Measurements from ENCODE around the gene RPS25.

The RPS25 gene

DNA sequence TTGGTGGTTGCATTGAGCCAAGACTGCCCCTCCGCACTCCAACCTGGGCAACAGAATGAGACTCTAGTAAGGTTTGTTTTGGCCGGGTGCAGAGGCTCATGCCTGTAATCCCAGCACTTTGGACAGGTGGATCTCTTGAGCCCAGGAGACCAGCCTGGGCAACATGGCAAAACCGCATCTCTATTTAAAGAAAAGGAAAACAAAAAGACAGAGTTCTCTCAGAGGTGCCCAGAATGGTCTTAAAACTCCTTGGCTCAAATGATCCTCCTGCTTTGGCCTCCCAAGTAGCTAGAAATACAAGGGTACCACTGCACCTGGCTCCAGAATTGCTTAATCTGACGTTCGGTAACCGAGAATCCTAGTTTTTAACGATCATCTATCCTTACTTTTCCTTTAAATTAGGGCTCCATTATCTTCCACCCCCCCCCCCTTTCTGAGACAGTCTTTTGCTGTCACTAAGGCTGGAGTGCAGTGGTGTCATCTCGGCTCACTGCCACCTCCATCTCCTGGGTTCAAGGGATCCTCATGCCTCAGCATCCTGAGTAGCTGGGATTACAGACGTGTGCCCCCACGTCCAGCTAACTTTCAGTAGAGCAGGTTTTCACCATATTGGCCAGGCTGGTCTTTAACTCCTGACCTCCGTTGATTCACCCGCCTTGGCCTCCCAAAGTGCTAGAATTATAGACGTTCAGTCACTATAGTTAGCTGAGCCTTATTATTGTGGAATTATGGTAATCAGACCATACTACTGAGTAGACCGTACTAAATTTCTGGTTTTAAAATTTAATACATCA lies 1.7 kb downstream of the RPS25 start:
- H3K4me3 ChIP-seq (ENCODE audit: extremely low read depth, insufficient read depth, low read length, poor library complexity, severe bottlenecking) = peak overlapping the region; percentile 95
- H3K27ac ChIP-seq (ENCODE audit: low read depth, low read length, severe bottlenecking) = no peak overlapping the region
- H3K9me3 ChIP-seq (ENCODE audit: control insufficient read depth, low read length) = no peaks in the 10 kb centered on the region
- H3K36me3 ChIP-seq (ENCODE audit: control insufficient read depth, insufficient read depth, low read length) = peaks cover 78% of the 10 kb centered on the region
- H3K4me1 ChIP-seq (ENCODE audit: control insufficient read depth, insufficient read depth, low read length, poor library complexity, severe bottlenecking) = peaks cover 9% of the 10 kb centered on the region
- 94 to 95% methylated on average over 10 to 12 of the region's 14 CpGs for WGBS, 2 experiments (ENCODE audit: insufficient coverage in 2 of 2)

DNA sequence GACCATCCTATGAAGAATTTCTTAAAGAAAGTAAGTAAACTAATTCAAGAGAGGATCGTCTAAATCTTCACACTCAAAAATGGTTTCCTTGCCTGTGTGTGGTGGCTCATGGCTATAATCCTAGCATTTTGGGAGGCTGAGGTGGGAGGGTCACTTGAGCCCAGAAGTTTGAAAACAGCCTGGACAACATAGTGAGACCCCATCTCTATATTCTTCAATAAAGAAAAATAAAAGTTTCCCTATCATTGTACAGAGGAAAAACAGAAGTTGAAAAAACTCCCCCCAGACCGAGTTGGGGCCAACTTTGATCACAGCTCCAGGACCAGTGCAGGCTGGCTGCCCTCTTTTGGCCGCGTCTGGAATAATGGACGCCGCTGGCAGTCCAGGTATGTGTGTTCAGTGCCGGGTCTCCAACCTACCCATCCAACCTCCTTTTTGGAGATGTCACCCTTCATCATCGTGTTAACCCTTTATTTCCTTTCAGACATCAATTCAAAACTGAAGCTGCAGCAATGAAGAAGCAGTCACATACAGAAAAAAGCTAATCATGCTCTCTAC lies 3.0 kb downstream of the RPS25 start:
- 79 to 80% methylated on average over 5 to 7 of the region's 8 CpGs for WGBS, 2 experiments (ENCODE audit: insufficient coverage in 2 of 2)
- peaks cover 6% of the 10 kb centered on the region for H3K4me1 ChIP-seq (ENCODE audit: control insufficient read depth, insufficient read depth, low read length, poor library complexity, severe bottlenecking)
- no peak overlapping the region for H3K4me3 ChIP-seq (ENCODE audit: extremely low read depth, insufficient read depth, low read length, poor library complexity, severe bottlenecking)
- H3K27ac ChIP-seq (ENCODE audit: low read depth, low read length, severe bottlenecking) = no peak overlapping the region
- H3K36me3 ChIP-seq (ENCODE audit: control insufficient read depth, insufficient read depth, low read length) = peaks cover 75% of the 10 kb centered on the region
- no peaks in the 10 kb centered on the region for H3K9me3 ChIP-seq (ENCODE audit: control insufficient read depth, low read length)

- no peaks in the 10 kb centered on the region for H3K9me3 ChIP-seq (ENCODE audit: control insufficient read depth, low read length)
- peaks cover 77% of the 10 kb centered on the region for H3K36me3 ChIP-seq (ENCODE audit: control insufficient read depth, insufficient read depth, low read length)
- H3K4me3 ChIP-seq (ENCODE audit: extremely low read depth, insufficient read depth, low read length, poor library complexity, severe bottlenecking) = no peak overlapping the region
- WGBS, 2 experiments (ENCODE audit: insufficient coverage in 2 of 2) = 91% methylated on average over 13 to 16 of the region's 17 CpGs
- peaks cover 3% of the 10 kb centered on the region for H3K4me1 ChIP-seq (ENCODE audit: control insufficient read depth, insufficient read depth, low read length, poor library complexity, severe bottlenecking)
- H3K27ac ChIP-seq (ENCODE audit: low read depth, low read length, severe bottlenecking) = no peak overlapping the region
Measured at GRCh38 chr11:119014209-119014924, 3.8 kb downstream of the RPS25 start.

- Histone ChIP-seq H3K9me3 (ENCODE audit: control insufficient read depth, low read length) (no peaks in the 10 kb centered on the region), H3K27ac (ENCODE audit: low read depth, low read length, severe bottlenecking) (no peak overlapping the region), H3K4me3 (ENCODE audit: extremely low read depth, insufficient read depth, low read length, poor library complexity, severe bottlenecking) (no peak overlapping the region), H3K36me3 (ENCODE audit: control insufficient read depth, insufficient read depth, low read length) (peaks cover 83% of the 10 kb centered on the region), H3K4me1 (ENCODE audit: control insufficient read depth, insufficient read depth, low read length, poor library complexity, severe bottlenecking) (peaks cover 3% of the 10 kb centered on the region)
- WGBS, 2 experiments (ENCODE audit: insufficient coverage in 2 of 2) = 89 to 100% methylated on average over 1 to 2 of the region's 3 CpGs
Measured at GRCh38 chr11:119012629-119013170, 5.4 kb downstream of the RPS25 start.

DNA sequence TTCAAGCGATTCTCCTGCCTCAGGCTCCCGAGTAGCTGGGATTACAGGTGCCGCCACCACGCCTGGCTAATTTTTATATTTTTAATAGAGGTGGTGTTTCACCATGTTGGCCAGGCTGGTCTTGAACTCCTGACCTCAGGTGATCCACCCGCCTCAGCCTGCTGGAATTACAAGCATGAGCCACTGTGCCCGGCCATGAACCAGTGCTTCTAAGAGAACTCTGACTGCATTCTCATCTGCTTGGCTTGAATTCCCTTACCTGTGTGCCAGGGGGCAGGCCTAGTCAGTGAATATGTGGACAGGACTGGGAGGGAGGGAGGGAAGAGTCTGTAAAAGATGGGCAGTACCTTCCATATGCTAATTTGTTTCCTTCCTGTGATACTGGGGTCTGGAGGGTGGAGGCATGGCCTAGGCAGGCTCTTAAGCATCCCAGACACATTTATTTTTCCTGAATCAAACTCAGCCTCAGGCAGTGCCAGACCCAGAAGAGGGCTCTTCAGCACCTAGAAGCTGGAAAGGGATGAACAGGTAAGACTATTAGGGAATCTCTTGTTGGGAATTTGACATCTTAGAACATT lies 6.6 kb downstream of the RPS25 start:
- 84 to 94% methylated on average over 2 to 3 of the region's 6 CpGs for WGBS, 2 experiments (ENCODE audit: insufficient coverage in 2 of 2)
- no peak overlapping the region for H3K4me3 ChIP-seq (ENCODE audit: extremely low read depth, insufficient read depth, low read length, poor library complexity, severe bottlenecking)
- H3K9me3 ChIP-seq (ENCODE audit: control insufficient read depth, low read length) = no peaks in the 10 kb centered on the region
- peaks cover 1% of the 10 kb centered on the region for H3K4me1 ChIP-seq (ENCODE audit: control insufficient read depth, insufficient read depth, low read length, poor library complexity, severe bottlenecking)
- H3K27ac ChIP-seq (ENCODE audit: low read depth, low read length, severe bottlenecking) = no peak overlapping the region
- H3K36me3 ChIP-seq (ENCODE audit: control insufficient read depth, insufficient read depth, low read length) = peaks cover 83% of the 10 kb centered on the region

- no peak overlapping the region for H3K27ac ChIP-seq (ENCODE audit: low read depth, low read length, severe bottlenecking)
- 82 to 83% methylated on average over 1 of the region's 4 CpGs for WGBS, 2 experiments (ENCODE audit: insufficient coverage in 2 of 2)
- no peaks in the 10 kb centered on the region for H3K4me1 ChIP-seq (ENCODE audit: control insufficient read depth, insufficient read depth, low read length, poor library complexity, severe bottlenecking)
- peaks cover 82% of the 10 kb centered on the region for H3K36me3 ChIP-seq (ENCODE audit: control insufficient read depth, insufficient read depth, low read length)
- H3K4me3 ChIP-seq (ENCODE audit: extremely low read depth, insufficient read depth, low read length, poor library complexity, severe bottlenecking) = no peak overlapping the region
- no peaks in the 10 kb centered on the region for H3K9me3 ChIP-seq (ENCODE audit: control insufficient read depth, low read length)
Measured at GRCh38 chr11:119006656-119007055, 11.5 kb downstream of the RPS25 start.

DNA sequence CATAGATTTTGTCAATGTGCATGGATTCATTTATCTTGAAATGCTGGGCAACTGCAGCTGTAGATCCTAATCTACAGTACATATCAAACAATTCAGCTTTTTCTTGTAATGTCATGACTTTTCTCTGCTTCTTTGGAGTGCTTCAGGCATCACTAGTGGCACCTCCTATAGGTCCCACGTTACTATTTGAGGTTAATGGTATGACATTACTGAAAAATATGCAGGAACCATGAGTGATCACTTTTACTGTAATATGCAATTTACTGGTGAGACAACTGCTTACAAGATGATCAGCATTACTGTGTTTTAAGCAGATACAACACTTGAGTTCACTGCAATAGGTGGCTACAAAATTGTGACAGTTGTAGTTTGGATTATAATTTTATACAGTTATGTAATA lies 17.2 kb downstream of the RPS25 start:
- Histone ChIP-seq H3K36me3 (ENCODE audit: control insufficient read depth, insufficient read depth, low read length) (peaks cover 69% of the 10 kb centered on the region), H3K27ac (ENCODE audit: low read depth, low read length, severe bottlenecking) (no peak overlapping the region), H3K4me3 (ENCODE audit: extremely low read depth, insufficient read depth, low read length, poor library complexity, severe bottlenecking) (no peak overlapping the region), H3K9me3 (ENCODE audit: control insufficient read depth, low read length) (no peaks in the 10 kb centered on the region), H3K4me1 (ENCODE audit: control insufficient read depth, insufficient read depth, low read length, poor library complexity, severe bottlenecking) (peaks cover 12% of the 10 kb centered on the region)
- 100% methylated on average over 1 of the region's 1 CpG; no CpG with 5 or more reads in 1 of the 2 experiments for WGBS, 2 experiments (ENCODE audit: insufficient coverage in 2 of 2)

DNA sequence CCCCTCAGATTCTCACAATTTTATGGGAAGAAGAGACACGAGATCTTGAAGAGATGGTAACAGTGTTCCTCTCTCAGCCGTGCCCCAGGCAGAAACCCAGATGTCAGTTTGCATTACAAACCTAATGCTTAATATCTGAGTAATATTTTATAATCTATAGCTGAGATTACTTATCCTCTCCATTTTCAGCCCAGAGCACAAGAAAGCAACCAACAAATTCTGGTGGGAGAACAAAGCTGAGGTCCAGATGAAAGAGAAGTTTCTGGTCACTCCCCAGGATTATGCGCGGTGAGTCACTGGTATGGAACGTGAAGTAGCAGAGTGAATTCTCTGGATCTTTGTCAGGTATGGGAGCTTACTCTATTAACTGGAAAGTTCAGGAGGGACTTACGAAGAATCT lies 19.3 kb downstream of the RPS25 start:
- 23 to 34% methylated on average over 4 of the region's 6 CpGs for WGBS, 2 experiments (ENCODE audit: insufficient coverage in 2 of 2)
- Histone ChIP-seq H3K27ac (ENCODE audit: low read depth, low read length, severe bottlenecking) (peak overlapping the region; percentile 94), H3K4me1 (ENCODE audit: control insufficient read depth, insufficient read depth, low read length, poor library complexity, severe bottlenecking) (peaks cover 12% of the 10 kb centered on the region), H3K4me3 (ENCODE audit: extremely low read depth, insufficient read depth, low read length, poor library complexity, severe bottlenecking) (peak overlapping the region; percentile 96), H3K9me3 (ENCODE audit: control insufficient read depth, low read length) (no peaks in the 10 kb centered on the region), H3K36me3 (ENCODE audit: control insufficient read depth, insufficient read depth, low read length) (peaks cover 58% of the 10 kb centered on the region)

DNA sequence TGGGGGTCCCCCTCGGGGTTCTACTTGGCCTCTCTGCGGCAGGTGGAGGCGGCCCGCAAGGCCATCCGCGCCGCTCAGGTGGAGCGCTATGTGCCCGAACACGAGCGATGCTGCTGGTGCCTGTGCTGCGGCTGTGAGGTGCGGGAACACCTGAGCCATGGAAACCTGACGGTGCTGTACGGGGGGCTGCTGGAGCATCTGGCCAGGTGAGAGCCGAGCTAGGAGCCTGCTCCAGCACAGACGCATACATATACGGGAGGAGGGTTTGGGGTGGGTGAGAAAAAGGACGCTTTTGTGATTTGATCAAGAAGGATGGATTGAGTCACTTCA lies 19.8 kb downstream of the RPS25 start:
- Histone ChIP-seq H3K9me3 (ENCODE audit: control insufficient read depth, low read length) (no peaks in the 10 kb centered on the region), H3K27ac (ENCODE audit: low read depth, low read length, severe bottlenecking) (peak overlapping the region; percentile 94), H3K36me3 (ENCODE audit: control insufficient read depth, insufficient read depth, low read length) (peaks cover 53% of the 10 kb centered on the region), H3K4me1 (ENCODE audit: control insufficient read depth, insufficient read depth, low read length, poor library complexity, severe bottlenecking) (peaks cover 12% of the 10 kb centered on the region), H3K4me3 (ENCODE audit: extremely low read depth, insufficient read depth, low read length, poor library complexity, severe bottlenecking) (peak overlapping the region; percentile 96)
- 0 to 1% methylated on average over 16 to 18 of the region's 19 CpGs for WGBS, 2 experiments (ENCODE audit: insufficient coverage in 2 of 2)

GRCh38 chr11:118997627-118998387 lies 20.3 kb downstream of the RPS25 start, which contains the start of gene CENATAC:
Gene CENATAC, plus strand, starts transcription at chr11:118998138. Its CDS starts 60 bp downstream, at chr11:118998198.
- peaks cover 12% of the 10 kb centered on the region for H3K4me1 ChIP-seq (ENCODE audit: control insufficient read depth, insufficient read depth, low read length, poor library complexity, severe bottlenecking)
- WGBS, 2 experiments (ENCODE audit: insufficient coverage in 2 of 2) = 0% methylated on average over 52 to 54 of the region's 54 CpGs
- peaks cover 47% of the 10 kb centered on the region for H3K36me3 ChIP-seq (ENCODE audit: control insufficient read depth, insufficient read depth, low read length)
- H3K9me3 ChIP-seq (ENCODE audit: control insufficient read depth, low read length) = peaks cover 5% of the 10 kb centered on the region
- peak within 1 kb of the TSS; percentile 96 for H3K4me3 ChIP-seq (ENCODE audit: extremely low read depth, insufficient read depth, low read length, poor library complexity, severe bottlenecking)
- H3K27ac ChIP-seq (ENCODE audit: low read depth, low read length, severe bottlenecking) = peak within 1 kb of the TSS; percentile 94
